CD4-positive, alpha-beta T cell treated with Interleukin-10 for 1 hour (primary cell): ENCODE results near the gene MAEA.

Source experiments
- DNase-seq: peaks from one replicate; pipeline ENCODE4 v3.0.0-alpha.2; 2020

Gene MAEA

GRCh38 chr4:1337951-1338751, 48.5 kb downstream of the MAEA start:
- DNase-seq, result no peak

- no peak for DNase-seq
Measured at GRCh38 chr4:1338752-1339414, 49.2 kb downstream of the MAEA start.

GRCh38 chr4:1339489-1339888, 49.8 kb downstream of the MAEA start:
- no peak for DNase-seq

- DNase-seq, result no peak
Measured at GRCh38 chr4:1340181-1340747, 50.6 kb downstream of the MAEA start.

- no peak for DNase-seq
Measured at GRCh38 chr4:1340861-1341260, 51.2 kb downstream of the MAEA start.

- DNase-seq, result no peak
Measured at GRCh38 chr4:1342003-1342402, 52.3 kb downstream of the MAEA start.

- no peak for DNase-seq
Measured at GRCh38 chr4:1344696-1345095, 55.0 kb downstream of the MAEA start.

- peak; percentile 64 for DNase-seq
Measured at GRCh38 chr4:1345903-1346780, 56.5 kb downstream of the MAEA start.

GRCh38 chr4:1346781-1347409, 57.2 kb downstream of the MAEA start, which contains the start of gene UVSSA:
TSS of gene UVSSA (plus strand) at chr4:1347208. CDS start at chr4:1348092, 884 bp downstream.
- DNase-seq, result peak; percentile 100

GRCh38 chr4:1347410-1347864, 57.7 kb downstream of the MAEA start:
- peak; percentile 54 for DNase-seq

- no peak for DNase-seq
Measured at GRCh38 chr4:1348014-1348513, 58.4 kb downstream of the MAEA start.

- no peak for DNase-seq
Measured at GRCh38 chr4:1348746-1349145, 59.1 kb downstream of the MAEA start.

GRCh38 chr4:1349359-1350168, 59.9 kb downstream of the MAEA start:
- DNase-seq, result no peak

GRCh38 chr4:1350169-1350520, 60.5 kb downstream of the MAEA start:
- DNase-seq, result no peak

- peak; percentile 88 for DNase-seq
Measured at GRCh38 chr4:1351854-1352566, 62.3 kb downstream of the MAEA start.

- DNase-seq, result no peak
Measured at GRCh38 chr4:1352567-1352900, 62.8 kb downstream of the MAEA start.

- no peak for DNase-seq
Measured at GRCh38 chr4:1353186-1354055, 63.7 kb downstream of the MAEA start.

- DNase-seq, result no peak
Measured at GRCh38 chr4:1354136-1354982, 64.7 kb downstream of the MAEA start.

GRCh38 chr4:1354983-1355275, 65.2 kb downstream of the MAEA start:
- DNase-seq, result no peak
